Activated naive CD4-positive, alpha-beta T cell treated with anti-CD3 and anti-CD28 coated beads, Interleukin-2, amount 10 ng/mL, durations not matched to agents 5 hours and 36 hours (primary cell): ENCODE measurements around the gene LSM11. TPM values are rescaled to one million over a fixed set of nuclear protein-coding genes. Genes with fewer than 3 reads are reported as not detected.

Experiments
- total RNA-seq, 2 experiments: library from RNA; stranded (reverse); gene quantifications; one replicate each; pipeline ENCODE4 v1.2.3, GENCODE V29; 2021

Gene LSM11
- 1 to 10 TPM; 4.2 TPM for total RNA-seq

DNA sequence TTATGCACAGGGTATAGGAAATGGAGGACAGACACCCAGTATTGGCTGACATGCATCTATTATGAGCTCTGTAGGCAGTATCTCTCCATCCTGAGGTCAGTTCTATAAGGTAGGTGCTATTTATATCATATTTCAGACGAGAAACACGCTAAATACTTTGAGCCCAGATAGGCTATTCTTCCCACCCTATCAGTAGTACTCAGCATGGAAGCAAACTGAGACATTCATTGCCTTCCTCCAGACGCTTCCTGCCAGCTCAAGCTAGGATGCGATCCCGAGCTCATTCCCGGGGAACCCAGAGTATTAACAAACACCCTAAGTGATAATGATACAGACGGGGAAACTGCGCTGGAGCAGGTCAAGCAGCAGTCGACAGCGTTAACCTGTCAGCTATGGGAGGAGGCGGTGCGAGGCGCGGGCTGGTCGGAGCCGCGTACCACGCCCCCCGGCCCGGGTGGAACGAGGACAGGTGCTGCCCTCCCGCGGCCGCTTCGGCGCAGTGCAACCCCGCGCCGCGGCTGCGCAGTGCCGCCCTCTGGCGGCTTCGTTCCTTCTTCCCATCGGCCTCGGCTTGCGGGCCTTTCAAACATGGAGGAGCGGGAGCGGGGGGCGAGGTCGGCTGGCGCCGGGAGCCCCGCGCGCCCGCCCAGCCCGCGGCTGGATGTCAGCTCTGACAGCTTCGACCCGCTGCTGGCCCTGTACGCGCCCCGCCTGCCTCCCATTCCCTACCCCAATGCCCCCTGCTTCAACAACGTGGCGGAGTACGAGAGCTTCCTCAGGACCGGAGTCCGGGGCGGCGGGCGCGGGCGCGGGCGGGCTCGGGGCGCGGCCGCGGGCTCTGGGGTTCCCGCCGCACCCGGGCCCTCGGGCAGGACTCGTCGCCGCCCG, at the start of gene LSM11:
TSS of gene LSM11 (plus strand) at position 550 of the 888 bp plus-strand sequence. CDS start at position 589, 39 bp downstream.

DNA sequence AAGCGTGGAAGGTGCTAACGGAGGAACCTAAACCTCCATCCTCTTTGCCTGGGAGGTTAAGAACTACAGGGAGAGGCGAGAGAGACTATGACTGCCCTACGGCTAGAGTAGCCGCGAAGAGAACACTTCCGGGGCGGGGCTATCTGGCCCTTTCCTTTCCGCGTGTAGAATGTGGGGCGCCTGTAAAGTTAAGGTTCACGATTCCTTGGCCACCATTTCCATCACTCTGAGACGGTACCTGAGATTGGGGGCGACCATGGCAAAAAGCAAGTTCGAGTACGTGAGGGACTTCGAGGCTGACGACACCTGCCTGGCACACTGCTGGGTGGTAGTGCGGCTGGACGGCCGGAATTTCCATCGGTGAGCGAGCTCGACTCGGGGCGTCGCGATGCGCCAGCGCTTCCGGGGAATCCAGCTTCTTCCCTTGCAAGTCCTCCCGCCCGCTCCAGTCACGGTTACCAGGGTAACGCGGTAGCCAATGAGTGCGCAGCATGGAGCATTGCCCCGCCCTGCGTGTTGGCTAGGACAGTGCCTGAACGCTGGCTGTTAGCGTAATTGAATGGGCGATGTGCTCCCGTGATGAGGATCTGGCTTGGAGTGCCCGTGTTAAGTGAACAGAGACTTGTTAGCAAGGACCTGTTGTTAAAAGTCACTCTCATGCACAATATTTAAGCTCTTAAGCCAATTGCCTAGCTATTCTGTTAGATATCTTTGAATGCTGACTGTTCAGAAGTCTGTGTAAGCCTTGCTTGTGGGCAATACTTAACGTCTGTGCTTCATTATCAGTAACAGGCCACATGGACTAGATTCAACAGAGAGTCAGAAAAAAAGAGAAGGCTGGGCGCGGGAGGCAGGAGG, 12.0 kb upstream of the LSM11 start, which contains the start of gene THG1L:
TSS of gene THG1L (plus strand) at position 149 of the 858 bp plus-strand sequence. CDS start at position 170, 21 bp downstream.

Other genes starting within 250 kb of the LSM11 start
- 100 to 1,000 TPM; 104 to 106 TPM for gene ADAM19, start 167.9 kb upstream of the LSM11 start, total RNA-seq
- gene SOX30, start 91.3 kb upstream of the LSM11 start, total RNA-seq: under 1 TPM in 1 of 2 experiments, not detected in 1; 0.12 TPM
- gene C5orf52, start 72.2 kb upstream of the LSM11 start, total RNA-seq: not detected
- gene THG1L, start 12.3 kb upstream of the LSM11 start, total RNA-seq: 10 to 100 TPM; 12.0 to 15.4 TPM
- gene CLINT1, start 115.4 kb downstream of the LSM11 start, total RNA-seq: 10 to 100 TPM; 63.0 to 67.2 TPM